IMR-90 (cell line): Measurements from ENCODE around the gene PYDC1. TPM values are rescaled to one million over a fixed set of nuclear protein-coding genes. Genes with fewer than 3 reads are reported as not detected.

ENCODE experiments used
- ATAC-seq: fragments of 200-7000 bp; cut with Tn5 transposase; 2 replicates; pipeline ENCODE4 v1.9.1; 2020; ENCODE audit warnings: low read depth, mild to moderate bottlenecking, moderate library complexity
- BruUV-seq: library from RNA; stranded (reverse); fragments of 400-500 nt; replicated peaks from 2 replicates; lab custom pipeline; 2021; lab: Mats Ljungman, UMichigan
- CTCF ChIA-PET: fragments of 300-600 bp; formaldehyde crosslinking; extraction: SDS; loops from one replicate; lab custom pipeline; 2021; ENCODE audit warnings: antibody characterized with exemption; lab: Yijun Ruan, JAX
- POLR2A ChIA-PET: fragments of 300-600 bp; sonication (Branson Sonifier 250); formaldehyde crosslinking; loops from one replicate; lab custom pipeline; 2022; ENCODE audit warnings: antibody characterized with exemption; ENCODE audit not compliant: unreplicated experiment; lab: Charles Lee
- DNase-seq: peaks from one replicate; pipeline ENCODE4 v3.0.0; 2013
- H2AFZ ChIP-seq: replicated peaks from 2 replicates; pipeline ENCODE3; 2013; ENCODE audit warnings: low read length, mild to moderate bottlenecking; ENCODE audit not compliant: poor library complexity
- H2AK5ac ChIP-seq: 2 replicates; pipeline ENCODE4 v1.6.1; 2013; ENCODE audit warnings: low read depth, low read length, inconsistent platforms
- H2AK9ac ChIP-seq: replicated peaks from 2 replicates; pipeline ENCODE3; 2013; ENCODE audit warnings: mild to moderate bottlenecking, low read depth, low read length, moderate library complexity; ENCODE audit not compliant: poor library complexity
- H2BK120ac ChIP-seq: 2 replicates; pipeline ENCODE4 v1.6.1; 2013; ENCODE audit warnings: low read depth, low read length, inconsistent platforms
- H2BK15ac ChIP-seq: 3 replicates; pipeline ENCODE4 v1.6.1; 2013; ENCODE audit warnings: low read depth, low read length, inconsistent platforms
- H2BK20ac ChIP-seq: 2 replicates; pipeline ENCODE4 v1.6.1; 2013; ENCODE audit warnings: low read depth, mild to moderate bottlenecking, inconsistent platforms, low read length, moderate library complexity
- H2BK5ac ChIP-seq: 2 replicates; pipeline ENCODE4 v1.6.1; 2013; ENCODE audit warnings: mild to moderate bottlenecking, low read depth, low read length, inconsistent platforms; ENCODE audit not compliant: poor library complexity, severe bottlenecking
- H3K14ac ChIP-seq: replicated peaks from 2 replicates; pipeline ENCODE4 v1.6.1; 2013; ENCODE audit warnings: low read depth, low read length, inconsistent platforms
- H3K18ac ChIP-seq: 2 replicates; pipeline ENCODE4 v1.6.1; 2013; ENCODE audit warnings: low read depth, low read length, control low read depth
- H3K23ac ChIP-seq: 2 replicates; pipeline ENCODE4 v1.6.1; 2013; ENCODE audit warnings: low read depth, low read length, inconsistent platforms
- H3K27ac ChIP-seq: 2 replicates; pipeline ENCODE4 v1.5.1; 2013; ENCODE audit warnings: mild to moderate bottlenecking, control low read depth, low read length; ENCODE audit not compliant: insufficient read depth
- H3K27me3 ChIP-seq: 2 replicates; pipeline ENCODE4 v1.6.1; 2013; ENCODE audit warnings: low read length; ENCODE audit not compliant: control insufficient read depth, insufficient read depth
- H3K36me3 ChIP-seq: 2 replicates; pipeline ENCODE4 v1.6.1; 2013; ENCODE audit warnings: low read length, mixed read lengths; ENCODE audit not compliant: control insufficient read depth, insufficient read depth
- H3K4ac ChIP-seq: 2 replicates; pipeline ENCODE4 v1.6.1; 2013; ENCODE audit warnings: low read depth, low read length, inconsistent platforms
- H3K4me1 ChIP-seq: 2 replicates; pipeline ENCODE4 v1.6.1; 2013; ENCODE audit warnings: low read length, mixed read lengths; ENCODE audit not compliant: control insufficient read depth, insufficient read depth
- H3K4me2 ChIP-seq: 2 replicates; pipeline ENCODE4 v1.6.1; 2013; ENCODE audit warnings: low read depth, mild to moderate bottlenecking, control low read depth, low read length, moderate library complexity
- H3K4me3 ChIP-seq: 2 replicates; pipeline ENCODE4 v1.5.1; 2013; ENCODE audit warnings: low read depth, mild to moderate bottlenecking, control low read depth, low read length, moderate library complexity; ENCODE audit not compliant: insufficient read depth
- H3K56ac ChIP-seq: 2 replicates; pipeline ENCODE4 v1.6.1; 2013; ENCODE audit warnings: low read length, inconsistent platforms; ENCODE audit not compliant: insufficient read depth; ENCODE audit errors: extremely low read depth
- H3K79me1 ChIP-seq, 2 experiments: 2 replicates each; pipeline ENCODE4 v1.6.1; 2013; ENCODE audit warnings: low read length in 2 of 2, inconsistent platforms in 1 of 2, low read depth in 1 of 2
- H3K9ac ChIP-seq: 2 replicates; pipeline ENCODE4 v1.6.1; 2013; ENCODE audit warnings: low read depth, low read length, control low read depth
- H3K9me1 ChIP-seq: 2 replicates; pipeline ENCODE4 v1.6.1; 2013; ENCODE audit warnings: low read length, inconsistent platforms; ENCODE audit not compliant: insufficient read depth
- H3K9me3 ChIP-seq: 2 replicates; pipeline ENCODE4 v1.6.1; 2013; ENCODE audit warnings: low read length; ENCODE audit not compliant: control insufficient read depth, insufficient read depth
- H4K20me1 ChIP-seq: 2 replicates; pipeline ENCODE4 v1.6.1; 2013; ENCODE audit warnings: low read length, inconsistent platforms; ENCODE audit not compliant: insufficient read depth
- H4K5ac ChIP-seq: 2 replicates; pipeline ENCODE4 v1.6.1; 2013; ENCODE audit warnings: mild to moderate bottlenecking, low read depth, low read length, control low read depth
- H4K8ac ChIP-seq, 2 experiments: 2 replicates each; pipeline ENCODE4 v1.6.1; 2013; ENCODE audit warnings: low read depth in 2 of 2, low read length in 2 of 2, control low read depth in 1 of 2, inconsistent platforms in 1 of 2
- H4K91ac ChIP-seq: 2 replicates; pipeline ENCODE4 v1.6.1; 2013; ENCODE audit warnings: low read depth, low read length, inconsistent platforms; ENCODE audit not compliant: insufficient read depth
- BHLHE40 ChIP-seq: fragments of 150-350 bp; IDR thresholded peaks from 2 replicates; pipeline ENCODE4 v1.6.1; 2016; ENCODE audit warnings: mild to moderate bottlenecking, low read depth, low read length
- POLR2A ChIP-seq: IDR thresholded peaks from 2 replicates; pipeline ENCODE4 v1.6.1; 2012; ENCODE audit warnings: mild to moderate bottlenecking, low read depth, low read length
- RAD21 ChIP-seq: IDR thresholded peaks from 2 replicates; pipeline ENCODE4 v1.6.1; 2012; ENCODE audit warnings: low read length, improper control_type of control experiment
- RCOR1 ChIP-seq: IDR thresholded peaks from 2 replicates; pipeline ENCODE4 v1.6.1; 2012; ENCODE audit warnings: mild to moderate bottlenecking, low read length, improper control_type of control experiment; ENCODE audit not compliant: insufficient replicate concordance
- SMC3 ChIP-seq: fragments of 150-350 bp; IDR thresholded peaks from 2 replicates; pipeline ENCODE4 v1.6.1; 2016; ENCODE audit warnings: low read depth, mild to moderate bottlenecking, antibody characterized with exemption, low read length, moderate library complexity
- WGBS, 2 experiments: methylation state at CpG; one replicate each; pipeline versions ENCODE4 v1.1.5 to v1.1.7; 2013; ENCODE audit warnings: missing lambda C conversion rate in 2 of 2; ENCODE audit not compliant: insufficient read length in 1 of 2; ENCODE audit errors: extremely low coverage in 2 of 2; 5-methylcytosine and 5-hydroxymethylcytosine counted together
- dilution Hi-C: fragments of 300-500 bp; cut with HindIII; formaldehyde crosslinking; loops from one replicate; pipeline ENCODE4 v1.14.3; 2018; ENCODE audit warnings: low sequenced_read_pairs; ENCODE audit not compliant: unreplicated experiment
- in situ Hi-C: fragments of 300-500 bp; cut with MboI; formaldehyde crosslinking; loops from 3 replicates; pipeline ENCODE4 v1.14.3; 2019; ENCODE audit warnings: low sequenced_read_pairs, inconsistent platforms, mixed read lengths
- intact Hi-C: fragments of 100-400 bp; cut with micrococcal nuclease; formaldehyde crosslinking; loops from 2 replicates; pipeline ENCODE4 v1.10.0; 2022
- polyA plus RNA-seq, 3 experiments: library from polyadenylated mRNA; depleted of rRNA; stranded (reverse); fragments of >200 nt; gene quantifications; 2 replicates each; pipeline ENCODE4 v1.2.3, GENCODE V29; 2012; ENCODE audit warnings: low replicate concordance in 1 of 3
- total RNA-seq: library from RNA; depleted of rRNA; stranded (reverse); fragments of >200 nt; gene quantifications from 2 replicates; pipeline ENCODE4 v1.2.3, GENCODE V29; 2012
- TF ChIP-seq, protein P1 (sequence below): conservative IDR thresholded peaks from 2 replicates; pipeline ENCODE4 v1.5.1; 2012; ENCODE audit warnings: mild to moderate bottlenecking, low read depth, low read length, improper control_type of control experiment

Gene PYDC1
- total and polyA plus RNA-seq, 2 of the 4 experiments (the other 2 are of a cell fraction): not detected

DNA sequence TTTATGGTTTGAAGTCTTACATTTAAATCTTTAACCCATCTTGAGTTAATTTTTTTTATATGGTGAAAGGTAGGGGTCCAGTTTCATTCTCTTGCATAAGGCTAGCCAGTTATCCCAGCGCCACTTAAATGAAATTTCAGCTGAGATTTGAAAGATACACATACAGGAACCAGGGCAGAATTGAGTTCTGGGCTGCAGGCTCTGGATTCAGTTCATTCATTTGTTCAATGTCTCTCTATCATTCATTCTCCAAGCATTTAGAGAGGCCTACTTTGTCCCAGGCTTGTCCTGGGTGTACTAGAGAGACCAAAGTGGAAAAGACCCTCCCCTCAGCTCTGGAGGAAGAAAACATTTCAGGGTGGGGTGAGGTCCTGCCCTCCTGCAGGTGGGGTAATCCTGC is 3.6 kb downstream of the PYDC1 start (continued):
- TF ChIP-seq, protein P1, sequence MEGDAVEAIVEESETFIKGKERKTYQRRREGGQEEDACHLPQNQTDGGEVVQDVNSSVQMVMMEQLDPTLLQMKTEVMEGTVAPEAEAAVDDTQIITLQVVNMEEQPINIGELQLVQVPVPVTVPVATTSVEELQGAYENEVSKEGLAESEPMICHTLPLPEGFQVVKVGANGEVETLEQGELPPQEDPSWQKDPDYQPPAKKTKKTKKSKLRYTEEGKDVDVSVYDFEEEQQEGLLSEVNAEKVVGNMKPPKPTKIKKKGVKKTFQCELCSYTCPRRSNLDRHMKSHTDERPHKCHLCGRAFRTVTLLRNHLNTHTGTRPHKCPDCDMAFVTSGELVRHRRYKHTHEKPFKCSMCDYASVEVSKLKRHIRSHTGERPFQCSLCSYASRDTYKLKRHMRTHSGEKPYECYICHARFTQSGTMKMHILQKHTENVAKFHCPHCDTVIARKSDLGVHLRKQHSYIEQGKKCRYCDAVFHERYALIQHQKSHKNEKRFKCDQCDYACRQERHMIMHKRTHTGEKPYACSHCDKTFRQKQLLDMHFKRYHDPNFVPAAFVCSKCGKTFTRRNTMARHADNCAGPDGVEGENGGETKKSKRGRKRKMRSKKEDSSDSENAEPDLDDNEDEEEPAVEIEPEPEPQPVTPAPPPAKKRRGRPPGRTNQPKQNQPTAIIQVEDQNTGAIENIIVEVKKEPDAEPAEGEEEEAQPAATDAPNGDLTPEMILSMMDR: no peak
- TF ChIP-seq SMC3 (no peak), BHLHE40 (no peak)

DNA sequence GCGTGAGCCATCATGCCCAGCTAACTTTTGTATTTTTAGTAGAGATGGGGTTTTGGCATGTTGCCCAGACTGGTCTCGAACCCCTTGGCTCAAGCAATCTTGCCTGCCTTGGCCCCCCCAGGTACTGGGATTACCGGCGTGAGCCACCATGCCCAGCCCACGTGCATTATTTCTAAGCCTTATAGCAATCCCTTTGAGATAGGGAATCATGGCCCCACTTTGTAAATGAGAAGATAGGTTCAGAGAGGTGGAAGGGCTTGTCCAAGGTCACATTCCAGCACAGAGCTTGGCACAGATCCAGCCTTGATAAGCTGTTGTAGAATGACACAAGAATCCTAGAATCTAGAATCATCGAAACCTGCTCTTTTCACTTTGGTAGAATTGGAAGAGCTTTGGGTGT is 10.2 kb downstream of the PYDC1 start:
- Histone ChIP-seq H2BK15ac (no peak overlapping the region), H3K56ac (no peak overlapping the region), H2BK20ac (no peak overlapping the region), H2BK5ac (no peak overlapping the region), H3K4me2 (no peak overlapping the region), H3K9me1 (no peaks in the 10 kb centered on the region), H2AK9ac (no peak overlapping the region), H2AFZ (no peak overlapping the region), H4K20me1 (no peaks in the 10 kb centered on the region), H3K18ac (no peak overlapping the region), H2AK5ac (no peak overlapping the region), H3K36me3 (no peaks in the 10 kb centered on the region), H3K27me3 (peaks cover 33% of the 10 kb centered on the region), H4K5ac (no peak overlapping the region), H3K9me3 (no peaks in the 10 kb centered on the region), H2BK120ac (no peak overlapping the region), H3K23ac (no peak overlapping the region), H3K27ac (no peak overlapping the region), H3K79me1 (no peaks in the 10 kb centered on the region), H3K4me1 (peaks cover 4% of the 10 kb centered on the region; the same call in 1 of the 2 replicates), H3K14ac (no peak overlapping the region), H3K9ac (no peak overlapping the region), H3K4me3 (no peak overlapping the region), H4K91ac (no peak overlapping the region), H4K8ac (no peak overlapping the region), H3K4ac (no peak overlapping the region)
- no TSS peak for BruUV-seq
- no CpG with 5 or more reads among the region's 6 CpGs for WGBS, 2 experiments
- intact Hi-C loops: no loop called here
- no peak for DNase-seq
- no peak for TF ChIP-seq BHLHE40
- TF ChIP-seq RAD21: no peak
- TF ChIP-seq RCOR1: no peak
- TF ChIP-seq POLR2A: no peak
- dilution Hi-C loops: no loop called here
- in situ Hi-C loops: no loop called here
- ChIA-PET POLR2A (interaction anchor here (0.6 kb wide), 1 partner anchor 27 kb away, joined by 9 read pairs; no protein-coding TSS in a partner anchor), CTCF (no interaction called here)
- ATAC-seq: no peak
